CD4-positive, alpha-beta T cell treated with Interleukin-17A for 4 hours (primary cell): ENCODE results near the gene GFRA1.

Experiments
- DNase-seq: peaks from one replicate; pipeline ENCODE4 v3.0.0-alpha.2; 2020; ENCODE audit warnings: mixed read lengths

Gene GFRA1

GRCh38 chr10:116015583-116016333 lies 257.2 kb downstream of the GFRA1 start:
- no peak for DNase-seq

GRCh38 chr10:116014871-116015582 lies 258.0 kb downstream of the GFRA1 start:
- DNase-seq: no peak

GRCh38 chr10:116014326-116014725 lies 258.7 kb downstream of the GFRA1 start:
- no peak for DNase-seq

- DNase-seq: no peak
These were observed 261.1 kb downstream of the GFRA1 start for GRCh38 chr10:116011929-116012328.

GRCh38 chr10:116007256-116007891 lies 265.6 kb downstream of the GFRA1 start:
- DNase-seq: no peak
